HT1080 (cell line): ENCODE results near the gene ABLIM1. TPM values are rescaled to one million over a fixed set of nuclear protein-coding genes. Genes with fewer than 3 reads are reported as not detected.
A peak's percentile ranks its signal among the peaks of the same experiment; 100 is the strongest.

Experiments used
- DNase-seq: peaks from one replicate; pipeline ENCODE4 v3.0.0-alpha.2; 2015; ENCODE audit warnings: low read depth
- total RNA-seq: library from RNA; depleted of rRNA; stranded (reverse); fragments of >200 nt; shearing (Covaris generic); gene quantifications from 2 replicates; pipeline ENCODE4 v1.2.3, GENCODE V29; 2014

ABLIM1 gene
- total RNA-seq, 1 experiment from 2014 or later, result 1.3 TPM

- peak; percentile 36 for DNase-seq
Measured at GRCh38 chr10:114548662-114549061, 109.4 kb downstream of the ABLIM1 start.

- DNase-seq, result no peak
Measured at GRCh38 chr10:114547514-114547913, 110.6 kb downstream of the ABLIM1 start.

GRCh38 chr10:114547056-114547455 lies 111.0 kb downstream of the ABLIM1 start:
- DNase-seq, result no peak

- DNase-seq, result no peak
Measured at GRCh38 chr10:114545819-114546218, 112.3 kb downstream of the ABLIM1 start.

- no peak for DNase-seq
Measured at GRCh38 chr10:114545071-114545470, 113.0 kb downstream of the ABLIM1 start.

- DNase-seq, result no peak
Measured at GRCh38 chr10:114544045-114544659, 113.9 kb downstream of the ABLIM1 start.

GRCh38 chr10:114543456-114543855 lies 114.6 kb downstream of the ABLIM1 start:
- no peak for DNase-seq

- no peak for DNase-seq
Measured at GRCh38 chr10:114542373-114542772, 115.7 kb downstream of the ABLIM1 start.

- no peak for DNase-seq
Measured at GRCh38 chr10:114541797-114542160, 116.3 kb downstream of the ABLIM1 start.

GRCh38 chr10:114541081-114541796 lies 116.8 kb downstream of the ABLIM1 start:
- peak; percentile 44 for DNase-seq

- DNase-seq, result no peak
Measured at GRCh38 chr10:114540236-114540635, 117.8 kb downstream of the ABLIM1 start.

- DNase-seq, result no peak
Measured at GRCh38 chr10:114539623-114540022, 118.5 kb downstream of the ABLIM1 start.

GRCh38 chr10:114538181-114538906 lies 119.7 kb downstream of the ABLIM1 start:
- DNase-seq, result no peak

GRCh38 chr10:114537736-114538135 lies 120.3 kb downstream of the ABLIM1 start:
- no peak for DNase-seq

- DNase-seq, result no peak
Measured at GRCh38 chr10:114534571-114534981, 123.5 kb downstream of the ABLIM1 start.

GRCh38 chr10:114532226-114532625 lies 125.8 kb downstream of the ABLIM1 start:
- no peak for DNase-seq

- no peak for DNase-seq
Measured at GRCh38 chr10:114526504-114527238, 131.4 kb downstream of the ABLIM1 start.

GRCh38 chr10:114526126-114526503 lies 132.0 kb downstream of the ABLIM1 start:
- DNase-seq, result no peak

GRCh38 chr10:114525368-114525949 lies 132.6 kb downstream of the ABLIM1 start:
- no peak for DNase-seq

- no peak for DNase-seq
Measured at GRCh38 chr10:114523876-114524275, 134.2 kb downstream of the ABLIM1 start.

GRCh38 chr10:114521255-114521654 lies 136.8 kb downstream of the ABLIM1 start:
- DNase-seq, result no peak
